Measurements from ENCODE around the gene SPIB.

DNA sequence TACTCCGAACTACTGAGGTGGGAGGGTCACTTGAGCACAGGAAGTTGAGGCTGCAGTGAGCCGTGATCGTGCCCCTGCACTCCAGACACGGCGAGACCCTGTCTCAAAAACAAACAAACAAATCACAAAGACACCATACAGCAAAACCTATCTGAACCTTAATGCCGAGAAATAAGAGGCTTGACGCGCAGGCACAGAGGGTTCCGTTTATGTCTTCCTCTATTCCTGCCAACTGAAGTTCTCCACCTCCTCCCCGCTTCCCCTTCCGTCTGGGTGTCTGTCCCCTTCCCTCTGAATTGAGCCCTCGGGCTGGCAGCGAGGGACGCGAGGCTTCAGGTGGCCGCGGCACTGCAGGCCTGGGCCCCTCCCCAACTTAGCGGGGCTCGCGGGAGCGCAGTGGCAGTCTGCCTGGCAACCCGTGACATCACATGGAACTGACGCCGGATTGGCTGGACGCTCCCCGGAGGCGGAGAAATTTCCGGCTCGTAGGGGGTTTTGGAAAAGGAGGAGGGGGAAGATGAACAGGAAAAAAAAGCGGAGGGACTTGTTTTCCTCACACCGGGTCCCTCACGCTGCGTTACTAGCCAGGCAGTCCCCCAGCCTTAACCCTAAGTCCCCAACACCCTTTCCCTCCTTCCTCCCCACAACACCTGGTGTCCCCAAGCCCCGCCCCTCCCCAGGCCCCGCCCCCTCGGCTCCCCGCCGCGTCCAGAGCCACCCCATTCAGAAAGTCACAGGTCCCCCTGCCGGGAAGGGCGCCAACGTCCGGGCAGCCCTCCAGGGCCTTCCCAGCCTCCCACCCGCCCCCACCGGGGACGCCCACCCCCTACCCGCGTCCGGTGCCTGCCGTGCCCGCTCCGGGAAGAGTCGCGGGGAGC is 12.8 kb downstream of the SPIB start:
- TF ChIP-seq POLR2AphosphoS5 (IDR thresholded peaks at IDR 0.05; ENCODE audit: borderline replicate concordance, low read depth, low read length) (no peak), EZH2 (IDR thresholded peaks at IDR 0.05) (no peak), FOXP2 (optimal IDR thresholded peaks at IDR 0.05; ENCODE audit: control extremely low read depth, extremely low read length, insufficient read depth) (no peak)

Measured in SK-N-MC (cell line).